ENCODE results near the gene MGRN1.

DNA sequence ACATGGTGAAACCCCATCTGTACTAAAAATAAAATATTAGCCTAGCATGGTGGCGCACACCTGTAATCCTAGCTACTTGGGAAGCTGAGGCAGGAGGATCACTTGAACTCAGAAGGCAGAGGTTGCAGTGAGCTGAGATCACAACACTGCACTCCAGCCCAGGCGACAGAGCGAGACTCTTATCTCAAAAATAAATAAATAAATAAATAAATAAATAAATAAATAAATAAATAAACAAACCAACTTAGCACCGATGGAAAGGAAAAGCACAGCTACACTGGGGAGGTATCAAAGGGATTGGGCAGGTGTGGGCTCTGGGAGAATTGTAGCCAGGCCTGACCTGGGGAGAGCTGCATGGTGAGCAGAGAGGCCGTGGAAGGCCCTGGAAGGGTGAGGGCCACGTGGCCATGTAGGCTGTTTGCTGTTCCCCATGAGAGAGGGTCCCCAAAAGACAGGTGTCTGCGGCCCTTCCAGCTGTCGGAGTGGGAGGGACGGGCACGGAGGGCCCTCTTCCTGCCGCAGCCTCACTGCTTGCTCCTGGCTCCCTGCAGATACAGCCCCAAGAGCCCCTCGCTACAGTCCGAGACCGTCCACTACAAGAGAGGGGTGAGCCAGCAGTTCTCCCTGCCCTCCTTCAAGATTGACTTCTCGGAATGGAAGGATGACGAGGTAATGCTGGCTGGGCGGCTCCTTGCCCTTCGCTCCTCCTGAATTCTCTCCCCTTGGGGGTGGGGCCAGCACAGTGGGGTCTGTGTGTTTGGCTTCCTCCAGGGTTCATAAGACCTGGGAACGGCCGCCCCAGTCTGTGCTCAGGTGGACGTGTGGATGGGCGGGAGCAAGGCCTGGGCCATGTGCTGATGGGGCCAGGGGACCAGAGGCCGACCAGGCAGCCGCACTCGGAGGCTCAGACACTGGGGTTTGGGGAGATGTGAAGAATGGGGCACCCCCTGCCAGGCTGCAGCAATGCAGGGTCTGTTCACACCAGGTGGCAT, 32.4 kb downstream of the MGRN1 start:
- TF ChIP-seq, protein P1, sequence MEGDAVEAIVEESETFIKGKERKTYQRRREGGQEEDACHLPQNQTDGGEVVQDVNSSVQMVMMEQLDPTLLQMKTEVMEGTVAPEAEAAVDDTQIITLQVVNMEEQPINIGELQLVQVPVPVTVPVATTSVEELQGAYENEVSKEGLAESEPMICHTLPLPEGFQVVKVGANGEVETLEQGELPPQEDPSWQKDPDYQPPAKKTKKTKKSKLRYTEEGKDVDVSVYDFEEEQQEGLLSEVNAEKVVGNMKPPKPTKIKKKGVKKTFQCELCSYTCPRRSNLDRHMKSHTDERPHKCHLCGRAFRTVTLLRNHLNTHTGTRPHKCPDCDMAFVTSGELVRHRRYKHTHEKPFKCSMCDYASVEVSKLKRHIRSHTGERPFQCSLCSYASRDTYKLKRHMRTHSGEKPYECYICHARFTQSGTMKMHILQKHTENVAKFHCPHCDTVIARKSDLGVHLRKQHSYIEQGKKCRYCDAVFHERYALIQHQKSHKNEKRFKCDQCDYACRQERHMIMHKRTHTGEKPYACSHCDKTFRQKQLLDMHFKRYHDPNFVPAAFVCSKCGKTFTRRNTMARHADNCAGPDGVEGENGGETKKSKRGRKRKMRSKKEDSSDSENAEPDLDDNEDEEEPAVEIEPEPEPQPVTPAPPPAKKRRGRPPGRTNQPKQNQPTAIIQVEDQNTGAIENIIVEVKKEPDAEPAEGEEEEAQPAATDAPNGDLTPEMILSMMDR (IDR thresholded peaks at IDR 0.05), result no peak
- no peak for TF ChIP-seq POLR2A (IDR thresholded peaks at IDR 0.05)
